Activated T-cell treated with anti-CD3 and anti-CD28 coated beads for 4 hours (primary cell): ENCODE data around the gene C16orf96.

Source experiments
- DNase-seq: peaks from one replicate; pipeline ENCODE4 v3.0.0-alpha.2; 2020

The C16orf96 gene

DNA sequence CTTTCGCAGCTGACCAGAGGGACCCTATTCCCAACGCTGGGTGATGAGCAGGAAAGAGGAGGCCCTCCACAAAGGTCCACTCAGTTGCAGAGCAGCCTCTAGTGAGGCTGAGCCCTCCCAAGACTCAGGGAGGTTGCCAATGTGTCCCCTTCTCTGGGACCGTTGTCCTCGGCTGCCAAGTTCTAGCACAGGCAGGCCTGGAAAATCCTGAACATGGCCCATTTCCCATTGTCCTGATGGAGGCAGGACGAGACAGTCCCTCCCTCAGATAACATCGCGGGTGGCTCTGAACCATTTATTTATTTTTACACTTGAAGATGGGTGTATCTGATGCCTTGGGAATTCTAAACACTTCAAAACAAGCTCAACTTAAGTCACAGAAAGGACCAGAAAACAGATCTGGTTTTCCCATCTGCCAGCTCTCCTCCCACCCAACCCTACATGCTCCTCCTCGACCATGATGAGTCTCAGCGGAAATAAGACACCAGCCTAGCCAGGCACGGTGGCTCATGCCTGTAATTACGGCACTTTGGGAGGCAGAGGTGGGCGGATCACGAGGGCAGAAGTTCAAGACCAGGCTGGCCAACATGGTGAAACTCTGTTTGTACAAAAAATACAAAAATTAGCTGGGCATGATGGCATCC, 30.4 kb upstream of the C16orf96 start:
- no peak for DNase-seq

DNA sequence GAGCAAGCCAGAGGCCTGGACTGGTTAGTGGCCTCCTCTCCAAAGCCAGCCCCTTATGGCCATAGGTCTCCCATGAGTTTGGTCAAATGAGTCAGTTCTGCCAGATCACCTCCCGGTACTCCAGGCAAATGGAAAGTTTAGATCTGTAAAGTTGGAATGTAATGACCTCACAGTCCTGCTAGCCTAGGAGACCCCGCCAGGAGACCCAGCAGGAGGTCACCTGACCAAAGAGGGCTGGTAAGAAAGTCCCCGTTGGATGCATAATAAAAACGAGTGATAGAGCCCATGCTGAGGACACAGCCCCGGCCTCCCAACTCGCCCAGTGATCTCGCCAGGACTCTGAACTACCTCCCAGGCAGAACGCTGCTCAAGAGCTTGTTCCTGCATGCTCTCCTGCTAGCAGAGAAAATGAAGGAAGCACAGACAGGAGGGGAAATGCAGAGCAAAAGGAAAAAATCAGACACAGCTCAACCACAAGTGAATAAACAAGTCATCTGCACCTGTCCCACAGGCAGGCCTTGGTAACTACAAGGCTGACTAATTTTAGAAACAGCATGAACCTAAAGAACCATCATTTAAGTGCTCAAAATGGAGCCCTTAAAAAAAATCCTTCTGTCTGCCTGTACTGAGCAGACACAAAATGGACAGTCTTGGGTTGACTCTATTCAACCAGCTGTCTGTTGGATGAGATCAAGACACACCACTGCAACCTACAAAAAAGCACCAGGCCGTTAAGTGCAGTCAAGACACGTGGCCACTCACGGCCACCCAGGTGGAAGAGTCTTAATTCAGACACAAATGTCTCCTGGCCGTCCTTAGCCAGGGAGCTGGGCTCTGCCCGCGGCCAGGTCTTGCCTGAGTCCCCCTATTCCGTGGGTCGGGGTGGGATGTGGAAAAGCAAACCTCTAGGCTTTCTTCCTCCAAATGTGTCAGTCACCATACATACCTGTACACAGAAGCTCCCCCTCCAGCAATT, 26.8 kb upstream of the C16orf96 start:
- DNase-seq = no peak

GRCh38 chr16:4531811-4532210, 24.3 kb upstream of the C16orf96 start:
- no peak for DNase-seq

DNA sequence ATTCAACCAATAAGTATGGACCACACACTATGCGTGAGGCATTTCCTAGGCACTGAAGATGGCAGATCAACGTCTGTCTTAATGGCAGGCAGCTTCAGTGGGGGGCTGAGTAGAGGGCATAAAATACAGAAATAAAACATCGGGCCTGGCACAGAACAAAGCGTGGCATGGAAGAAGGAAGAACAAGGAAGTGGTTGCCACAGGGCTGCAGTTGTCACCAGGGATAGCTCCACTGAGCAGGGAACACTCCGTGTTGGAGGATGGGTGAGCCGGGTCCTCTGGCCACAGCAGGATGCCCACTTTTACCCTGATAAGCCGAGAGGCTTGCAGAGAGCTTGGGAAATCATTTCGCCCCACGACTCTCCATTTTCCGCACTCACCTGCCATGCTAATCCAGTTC, 23.9 kb upstream of the C16orf96 start:
- no peak for DNase-seq

- no peak for DNase-seq
These were observed 22.6 kb upstream of the C16orf96 start for GRCh38 chr16:4533490-4533889.

DNA sequence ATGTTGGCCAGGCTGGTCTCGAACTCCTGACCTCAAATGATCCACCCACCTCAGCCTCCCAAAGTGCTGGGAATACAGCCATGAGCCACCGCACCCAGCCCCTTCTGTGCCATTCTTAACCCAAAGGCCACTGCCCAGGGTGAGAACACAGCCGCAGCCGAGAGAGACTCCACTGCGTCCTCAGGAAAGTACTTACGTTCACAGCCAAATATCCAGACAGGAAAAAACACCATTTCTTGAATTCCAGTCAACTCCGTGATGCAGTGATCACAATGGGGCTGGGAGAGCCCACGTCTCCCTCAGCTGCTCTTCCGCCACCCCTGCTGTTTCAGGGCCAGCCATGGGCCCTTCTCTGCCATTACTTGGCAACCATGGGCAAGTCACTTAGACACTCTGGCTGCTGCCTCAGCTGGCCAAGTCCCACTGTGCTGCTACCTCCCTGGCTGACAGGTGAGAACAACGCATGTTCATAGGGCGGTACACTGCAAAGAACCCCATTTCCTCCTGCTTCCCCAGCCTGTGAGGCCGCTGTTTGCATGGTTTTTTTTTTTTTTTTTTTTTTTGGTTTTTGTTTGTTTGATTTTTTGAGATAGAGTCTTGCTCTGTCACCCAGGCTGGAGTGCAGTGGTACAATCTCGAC, 21.9 kb upstream of the C16orf96 start:
- no peak for DNase-seq

GRCh38 chr16:4535627-4536108, 20.5 kb upstream of the C16orf96 start:
- DNase-seq = no peak

DNA sequence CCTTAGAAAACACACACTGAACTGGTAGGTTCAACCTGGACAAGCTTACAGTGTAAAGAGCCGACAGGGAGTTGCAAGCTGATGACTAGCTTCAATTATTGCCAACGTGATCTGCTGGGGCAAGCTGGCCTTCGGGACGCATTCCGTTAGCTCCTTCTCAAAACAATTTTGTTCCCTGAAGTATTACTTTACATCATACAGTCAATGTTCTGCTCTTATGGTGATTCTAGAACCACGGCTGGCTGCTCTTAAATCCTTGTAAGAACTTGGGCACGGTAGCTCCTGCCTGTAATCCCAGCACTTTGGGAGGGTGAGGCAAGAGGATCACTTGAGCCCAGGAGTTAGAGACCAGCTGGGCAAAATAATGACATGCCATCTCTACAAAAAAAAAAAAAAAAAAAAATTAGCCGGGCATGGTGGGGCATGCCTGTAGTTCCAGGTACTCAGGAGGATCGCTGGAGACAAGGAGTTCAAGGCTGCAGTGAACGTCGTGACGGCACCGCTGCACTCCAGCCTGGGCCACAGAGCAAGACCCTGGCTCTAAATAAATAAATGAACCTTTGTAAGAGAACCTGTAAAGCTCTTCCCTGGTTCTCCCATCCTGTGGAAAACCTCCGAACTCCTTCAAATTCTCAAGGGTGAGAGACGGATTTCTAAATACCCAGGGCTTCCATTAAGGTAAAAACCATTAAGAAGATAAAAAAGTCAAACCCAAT, 19.6 kb upstream of the C16orf96 start:
- DNase-seq = no peak

GRCh38 chr16:4537376-4538343, 18.5 kb upstream of the C16orf96 start:
- no peak for DNase-seq

- DNase-seq = peak; percentile 97
These were observed 17.5 kb upstream of the C16orf96 start, which contains the start of gene CDIP1 for GRCh38 chr16:4538350-4539235. CDIP1 (minus strand) TSS chr16:4538773; CDS start chr16:4514130, 24,643 bp downstream.

DNA sequence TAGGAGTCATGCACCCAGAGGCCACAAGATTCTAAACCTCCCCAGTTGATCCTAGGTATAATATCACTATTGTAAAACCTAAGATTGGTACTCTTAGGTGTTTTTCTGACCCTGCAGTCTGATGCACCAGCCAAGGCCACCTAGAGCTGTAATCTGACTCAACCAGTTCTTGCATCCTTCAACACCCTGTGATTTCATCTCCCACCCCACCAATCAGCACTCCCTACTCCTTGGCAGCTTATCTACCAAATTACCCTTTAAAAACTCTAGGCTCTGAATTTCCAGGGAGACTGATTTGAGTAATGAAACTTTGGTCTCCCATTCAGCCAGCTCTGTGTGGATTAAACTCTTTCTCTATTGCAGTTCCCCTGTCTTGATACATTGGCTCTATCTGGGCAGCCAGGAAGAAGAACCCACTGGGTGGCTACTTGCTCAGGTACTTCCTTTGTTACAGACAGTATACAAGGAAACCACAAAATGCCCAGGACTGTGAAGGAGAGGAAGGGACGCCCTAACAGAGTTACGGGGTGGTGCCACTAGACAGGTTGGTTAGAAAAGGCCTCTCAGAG, 16.3 kb upstream of the C16orf96 start:
- DNase-seq = no peak

- no peak for DNase-seq
These were observed 11.7 kb upstream of the C16orf96 start for GRCh38 chr16:4544473-4544872.

GRCh38 chr16:4548124-4548523, 8.0 kb upstream of the C16orf96 start:
- DNase-seq = no peak

GRCh38 chr16:4550591-4550990, 5.5 kb upstream of the C16orf96 start:
- no peak for DNase-seq

DNA sequence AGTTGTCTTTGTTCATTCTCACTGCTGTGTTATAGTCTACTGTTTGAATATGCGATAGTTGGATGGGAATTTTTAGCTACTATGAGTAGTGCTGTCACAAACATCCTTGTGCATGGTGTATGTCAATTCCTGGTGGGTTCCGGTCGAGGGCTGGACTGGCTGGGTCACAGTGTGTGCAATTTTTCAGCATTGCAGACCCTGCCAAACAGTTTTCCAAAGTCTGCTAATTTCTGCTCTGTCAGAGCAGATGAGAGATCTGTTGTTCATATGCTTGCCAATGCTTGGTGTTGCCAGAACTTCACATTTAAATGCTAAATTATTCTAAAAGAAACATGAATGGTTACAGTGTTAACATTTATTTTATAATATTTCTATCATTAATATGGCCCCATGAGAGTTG, 3.6 kb upstream of the C16orf96 start:
- no peak for DNase-seq

- no peak for DNase-seq
These were observed 440 bp downstream of the C16orf96 start for GRCh38 chr16:4556580-4556979.

GRCh38 chr16:4557973-4558372, 1.8 kb downstream of the C16orf96 start:
- no peak for DNase-seq

DNA sequence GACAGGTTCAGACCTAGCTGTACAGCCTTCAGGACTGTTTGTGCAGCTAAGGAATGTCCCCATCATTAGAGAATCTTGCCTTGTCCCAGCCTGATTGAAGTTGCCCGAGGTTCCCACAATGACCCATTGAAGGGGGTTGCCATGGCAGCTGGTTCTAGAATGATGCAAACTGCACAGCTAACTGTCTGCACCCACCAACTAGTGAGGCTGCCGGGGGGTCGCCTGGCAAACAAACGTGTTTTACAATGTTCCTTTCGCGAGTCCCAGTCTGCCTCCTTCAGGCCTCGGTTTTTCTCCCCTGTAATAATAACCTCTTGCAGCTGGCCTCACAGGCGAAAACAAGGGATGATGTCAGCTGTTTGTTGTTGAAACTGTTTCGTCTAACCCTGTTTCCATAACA, 5.5 kb downstream of the C16orf96 start:
- DNase-seq = no peak

GRCh38 chr16:4564661-4565267, 8.6 kb downstream of the C16orf96 start:
- no peak for DNase-seq

DNA sequence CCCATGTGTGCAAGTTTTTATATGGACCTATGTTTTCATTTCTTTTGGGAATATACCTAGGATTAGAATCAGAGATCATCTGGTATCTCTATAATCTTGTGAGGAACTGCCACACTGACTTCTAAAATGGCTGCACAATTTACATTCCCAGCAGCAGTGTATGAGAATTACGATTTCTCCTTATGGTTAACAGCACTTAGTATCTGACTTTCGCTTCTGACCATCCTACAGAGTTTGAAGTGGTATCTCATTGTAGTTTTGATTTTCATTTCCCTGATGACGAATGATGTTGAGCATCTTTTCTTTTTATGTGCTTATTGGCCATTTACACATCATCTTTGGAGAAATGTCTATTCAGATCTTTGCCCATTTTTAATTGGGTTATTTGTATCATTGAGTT, 10.0 kb downstream of the C16orf96 start:
- no peak for DNase-seq
